Measurements from ENCODE around the gene MRPL58. TPM values are rescaled to one million over a fixed set of nuclear protein-coding genes. Genes with fewer than 3 reads are reported as not detected.
A peak's percentile ranks its signal among the peaks of the same experiment; 100 is the strongest.
"Not testable (repeated sequence)": the region's sequence is repeated elsewhere in the genome, so short reads cannot be mapped to it uniquely, and the experiment has no call there.

MRPL58 gene
- 10 to 100 TPM; 22.4 to 73.0 (median 45.7) TPM for polyA plus RNA-seq
- long read RNA-seq, donor 1 = 0 reads
- long read RNA-seq, donor 2, transcript MRPL58-201 (6 exons, 890 nt) = major isoform, 5 of 7 reads
- long read RNA-seq, donor 2, partial matches to known transcripts = 0 of 7 reads
- long read RNA-seq, donor 2, other reads (novel, unspliced or antisense) = 0 of 7 reads
- long read RNA-seq, donor 3, partial matches to known transcripts = 7 of 11 reads
- long read RNA-seq, donor 3, other reads (novel, unspliced or antisense) = 0 of 11 reads
- long read RNA-seq, donor 4, partial matches to known transcripts = 0 of 1 reads
- long read RNA-seq, donor 4, other reads (novel, unspliced or antisense) = 0 of 1 reads
- long read RNA-seq, donor 5, partial matches to known transcripts = 0 of 5 reads
- long read RNA-seq, donor 5, other reads (novel, unspliced or antisense) = 0 of 5 reads
- long read RNA-seq, donor 6, transcript MRPL58-201 (6 exons, 890 nt) = major isoform, 5 of 6 reads
- long read RNA-seq, donor 6, partial matches to known transcripts = 0 of 6 reads
- long read RNA-seq, donor 6, other reads (novel, unspliced or antisense) = 0 of 6 reads
- long read RNA-seq, donor 7, transcript MRPL58-201 (6 exons, 890 nt) = major isoform, 18 of 19 reads
- long read RNA-seq, donor 7, partial matches to known transcripts = 0 of 19 reads
- long read RNA-seq, donor 7, other reads (novel, unspliced or antisense) = 0 of 19 reads
- long read RNA-seq, donor 8, partial matches to known transcripts = 0 of 4 reads
- long read RNA-seq, donor 8, other reads (novel, unspliced or antisense) = 0 of 4 reads
- long read RNA-seq, donor 9, partial matches to known transcripts = 0 of 1 reads
- long read RNA-seq, donor 9, other reads (novel, unspliced or antisense) = 0 of 1 reads
- long read RNA-seq, donor 10, partial matches to known transcripts = 0 of 4 reads
- long read RNA-seq, donor 10, other reads (novel, unspliced or antisense) = 0 of 4 reads

- no peaks in the 10 kb centered on the region for H3K27me3 ChIP-seq (ENCODE audit: control insufficient read depth in 3 of 3, insufficient read depth in 3 of 3, low read length in 3 of 3)
- WGBS, 3 donors = 0 to 2% (median 1%) methylated on average over 57 to 63 of the region's 63 CpGs
- H3K9me3 ChIP-seq (ENCODE audit: control insufficient read depth in 2 of 2, insufficient read depth in 1 of 2, low read depth in 1 of 2, low read length in 1 of 2) = no peaks in the 10 kb centered on the region
- peaks cover 3 to 15% (median 5%) of the 10 kb centered on the region in 3 donors for H3K4me1 ChIP-seq (ENCODE audit: control insufficient read depth in 3 of 3, insufficient read depth in 2 of 3, low read depth in 1 of 3, low read length in 2 of 3)
- no peak for FAIRE-seq
- peaks cover 0 to 17% (median 0%) of the 10 kb centered on the region in 3 donors for H3K36me3 ChIP-seq (ENCODE audit: control insufficient read depth in 3 of 3, insufficient read depth in 2 of 3, low read depth in 1 of 3, low read length in 3 of 3)
- peak; percentile 76 to 93 for DNase-seq
- H3K27ac ChIP-seq (ENCODE audit: low read depth in 1 of 3, low read length in 2 of 3) = peak within 1 kb of the TSS; percentile 27 to 93 (median 87)
- H3K4me3 ChIP-seq (ENCODE audit: low read depth in 1 of 3, low read length in 3 of 3) = peak within 1 kb of the TSS; percentile 44 to 93 (median 85)
These were observed at the start of gene MRPL58 for GRCh38 chr17:75012346-75013091. MRPL58 (plus strand) TSS chr17:75012670; CDS start chr17:75012687, 17 bp downstream.

DNA sequence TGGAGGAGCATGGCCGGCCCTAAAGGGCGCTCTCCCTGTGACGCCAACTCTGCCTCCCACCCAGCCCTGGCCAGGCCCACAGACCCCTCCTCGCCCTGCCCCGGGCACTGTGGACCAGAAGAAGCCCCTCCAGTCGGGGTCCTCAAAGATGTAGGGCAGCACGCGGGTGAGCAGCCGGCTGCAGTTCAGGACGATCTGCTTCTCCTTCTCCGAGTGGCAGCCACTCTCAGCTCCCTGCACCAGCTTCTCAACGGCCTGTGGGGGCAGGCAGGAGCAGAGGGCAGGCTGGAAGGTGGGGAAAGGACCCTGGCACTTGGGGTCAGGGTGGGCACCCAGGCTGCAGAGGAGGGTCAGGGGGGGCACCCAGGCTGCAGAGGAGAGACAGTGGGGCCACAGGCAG, 48.8 kb upstream of the MRPL58 start:
- no peak for DNase-seq
- H3K9me3 ChIP-seq (ENCODE audit: control insufficient read depth in 2 of 2, insufficient read depth in 1 of 2, low read depth in 1 of 2, low read length in 1 of 2) = no peaks in the 10 kb centered on the region
- peaks cover 0 to 59% (median 2%) of the 10 kb centered on the region in 3 donors for H3K36me3 ChIP-seq (ENCODE audit: control insufficient read depth in 3 of 3, insufficient read depth in 2 of 3, low read depth in 1 of 3, low read length in 3 of 3)
- no peaks in the 10 kb centered on the region for H3K27me3 ChIP-seq (ENCODE audit: control insufficient read depth in 3 of 3, insufficient read depth in 3 of 3, low read length in 3 of 3)
- FAIRE-seq = no peak
- H3K4me1 ChIP-seq (ENCODE audit: control insufficient read depth in 3 of 3, insufficient read depth in 2 of 3, low read depth in 1 of 3, low read length in 2 of 3) = peaks cover 0 to 19% (median 6%) of the 10 kb centered on the region in 3 donors
- H3K27ac ChIP-seq (ENCODE audit: low read depth in 1 of 3, low read length in 2 of 3) = no peak overlapping the region
- 64 to 75% (median 66%) methylated on average over 11 to 12 of the region's 12 CpGs for WGBS, 3 donors
- H3K4me3 ChIP-seq (ENCODE audit: low read depth in 1 of 3, low read length in 3 of 3) = no peak overlapping the region

DNA sequence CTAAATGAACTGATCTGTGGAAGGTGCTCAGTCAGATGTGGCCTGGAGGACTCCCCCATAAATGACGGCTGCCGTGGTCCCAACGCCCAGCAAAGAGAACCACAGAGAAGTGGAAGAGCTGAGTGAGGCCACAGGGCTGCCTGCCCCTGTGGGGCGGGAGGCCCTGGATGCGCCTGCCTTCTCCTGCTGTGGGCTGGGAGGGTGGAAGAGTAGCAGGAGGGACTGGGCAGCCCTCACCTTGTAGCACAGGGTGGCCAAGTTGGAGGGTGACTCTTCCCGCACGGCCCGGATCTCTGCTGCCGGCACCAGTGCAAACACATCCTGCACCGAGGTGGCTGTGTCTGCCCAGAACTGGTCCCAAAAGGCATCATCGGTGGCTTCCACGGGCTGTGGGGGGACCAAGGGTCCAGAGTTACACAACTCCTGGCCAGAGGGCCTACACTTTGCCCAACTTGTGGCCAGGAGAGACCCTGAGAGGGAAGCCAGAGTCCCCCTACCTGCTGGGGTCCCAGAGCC, 48.2 kb upstream of the MRPL58 start:
- no peak for FAIRE-seq
- no peak overlapping the region for H3K4me3 ChIP-seq (ENCODE audit: low read depth in 1 of 3, low read length in 3 of 3)
- H3K27ac ChIP-seq (ENCODE audit: low read depth in 1 of 3, low read length in 2 of 3) = no peak overlapping the region
- DNase-seq = no peak
- 81 to 89% (median 84%) methylated on average over 12 of the region's 12 CpGs for WGBS, 3 donors
- H3K4me1 ChIP-seq (ENCODE audit: control insufficient read depth in 3 of 3, insufficient read depth in 2 of 3, low read depth in 1 of 3, low read length in 2 of 3) = peaks cover 0 to 21% (median 6%) of the 10 kb centered on the region in 3 donors
- no peaks in the 10 kb centered on the region for H3K27me3 ChIP-seq (ENCODE audit: control insufficient read depth in 3 of 3, insufficient read depth in 3 of 3, low read length in 3 of 3)
- H3K9me3 ChIP-seq (ENCODE audit: control insufficient read depth in 2 of 2, insufficient read depth in 1 of 2, low read depth in 1 of 2, low read length in 1 of 2) = no peaks in the 10 kb centered on the region
- peaks cover 0 to 53% (median 2%) of the 10 kb centered on the region in 3 donors for H3K36me3 ChIP-seq (ENCODE audit: control insufficient read depth in 3 of 3, insufficient read depth in 2 of 3, low read depth in 1 of 3, low read length in 3 of 3)

DNA sequence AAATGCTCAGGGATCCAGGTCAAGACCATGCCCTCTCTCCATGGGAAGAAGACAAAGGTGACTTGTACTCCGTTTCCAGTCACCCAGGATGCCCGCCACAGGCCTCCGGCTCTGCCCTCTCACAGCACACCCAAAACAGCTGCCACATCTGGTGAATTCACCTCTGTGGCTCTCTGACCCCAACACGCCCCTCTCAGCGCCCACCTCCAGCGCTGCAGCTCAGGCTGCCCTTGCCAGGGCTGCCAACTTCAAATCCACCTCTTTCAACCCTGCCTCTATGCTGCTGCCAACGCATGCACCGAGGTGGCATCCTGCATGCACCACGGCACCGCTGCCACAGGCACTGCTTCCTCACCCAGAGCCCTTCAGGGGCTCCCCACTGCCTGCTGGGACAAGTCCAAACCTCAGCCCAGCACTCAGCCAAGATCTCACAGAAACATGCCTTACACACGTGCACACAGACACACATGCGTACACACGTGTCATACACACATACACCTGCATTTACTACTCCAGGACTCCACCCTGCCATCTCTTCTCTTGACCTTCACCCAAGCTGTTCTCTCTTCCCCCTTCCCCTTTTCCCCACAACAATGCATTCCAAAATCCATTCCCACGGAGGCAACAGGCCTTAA, 47.4 kb upstream of the MRPL58 start:
- DNase-seq (no peak), FAIRE-seq (no peak)
- Histone ChIP-seq H3K36me3 (ENCODE audit: control insufficient read depth in 3 of 3, insufficient read depth in 2 of 3, low read depth in 1 of 3, low read length in 3 of 3) (peaks cover 0 to 46% (median 2%) of the 10 kb centered on the region in 3 donors), H3K27ac (ENCODE audit: low read depth in 1 of 3, low read length in 2 of 3) (no peak overlapping the region), H3K9me3 (ENCODE audit: control insufficient read depth in 2 of 2, insufficient read depth in 1 of 2, low read depth in 1 of 2, low read length in 1 of 2) (no peaks in the 10 kb centered on the region), H3K4me1 (ENCODE audit: control insufficient read depth in 3 of 3, insufficient read depth in 2 of 3, low read depth in 1 of 3, low read length in 2 of 3) (peaks cover 0 to 21% (median 6%) of the 10 kb centered on the region in 3 donors), H3K27me3 (ENCODE audit: control insufficient read depth in 3 of 3, insufficient read depth in 3 of 3, low read length in 3 of 3) (no peaks in the 10 kb centered on the region), H3K4me3 (ENCODE audit: low read depth in 1 of 3, low read length in 3 of 3) (no peak overlapping the region)
- WGBS, 3 donors = 67 to 77% (median 68%) methylated on average over 14 of the region's 14 CpGs

- Histone ChIP-seq H3K27ac (ENCODE audit: low read depth in 1 of 3, low read length in 2 of 3) (peak overlapping the region in 2 of 3 donors; percentile 30 to 68), H3K4me3 (ENCODE audit: low read depth in 1 of 3, low read length in 3 of 3) (no peak overlapping the region), H3K36me3 (ENCODE audit: control insufficient read depth in 3 of 3, insufficient read depth in 2 of 3, low read depth in 1 of 3, low read length in 3 of 3) (peaks cover 0 to 22% (median 0%) of the 10 kb centered on the region in 3 donors), H3K27me3 (ENCODE audit: control insufficient read depth in 3 of 3, insufficient read depth in 3 of 3, low read length in 3 of 3) (peaks cover 0 to 13% (median 0%) of the 10 kb centered on the region in 3 donors), H3K4me1 (ENCODE audit: control insufficient read depth in 3 of 3, insufficient read depth in 2 of 3, low read depth in 1 of 3, low read length in 2 of 3) (peaks cover 0 to 32% (median 6%) of the 10 kb centered on the region in 3 donors), H3K9me3 (ENCODE audit: control insufficient read depth in 2 of 2, insufficient read depth in 1 of 2, low read depth in 1 of 2, low read length in 1 of 2) (no peaks in the 10 kb centered on the region)
- 17 to 56% (median 36%) methylated on average over 5 of the region's 5 CpGs for WGBS, 3 donors
- FAIRE-seq = no peak
- DNase-seq = peak; percentile 44 to 80
These were observed 44.1 kb upstream of the MRPL58 start for GRCh38 chr17:74968361-74968780.

DNA sequence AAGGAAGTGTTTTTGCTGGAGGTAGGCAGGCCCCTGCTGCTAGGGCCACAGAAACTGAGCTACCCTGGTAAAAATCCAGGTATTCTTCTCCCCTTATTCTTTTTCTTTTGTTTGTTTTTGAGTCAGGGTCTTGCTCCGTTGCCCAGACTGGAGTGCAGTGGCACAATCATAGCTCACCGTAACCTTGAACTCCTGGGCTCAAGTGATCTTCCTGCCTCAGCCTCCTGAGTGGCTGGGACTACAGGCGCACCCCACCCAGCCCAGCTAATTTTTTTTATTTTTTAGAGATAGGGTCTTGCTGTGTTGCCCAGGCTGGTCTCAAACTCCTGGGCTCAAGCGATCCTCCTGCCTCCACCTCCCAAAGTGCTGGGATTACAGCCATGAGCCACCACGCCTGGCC, 43.0 kb upstream of the MRPL58 start:
- Histone ChIP-seq H3K4me1 (ENCODE audit: control insufficient read depth in 3 of 3, insufficient read depth in 2 of 3, low read depth in 1 of 3, low read length in 2 of 3) (peaks cover 0 to 39% (median 6%) of the 10 kb centered on the region in 3 donors), H3K36me3 (ENCODE audit: control insufficient read depth in 3 of 3, insufficient read depth in 2 of 3, low read depth in 1 of 3, low read length in 3 of 3) (peaks cover 0 to 12% (median 0%) of the 10 kb centered on the region in 3 donors), H3K27me3 (ENCODE audit: control insufficient read depth in 3 of 3, insufficient read depth in 3 of 3, low read length in 3 of 3) (peaks cover 0 to 14% (median 0%) of the 10 kb centered on the region in 3 donors)
- H3K27ac ChIP-seq (ENCODE audit: low read depth in 1 of 3, low read length in 2 of 3); DNase-seq; H3K9me3 ChIP-seq (ENCODE audit: control insufficient read depth in 2 of 2, insufficient read depth in 1 of 2, low read depth in 1 of 2, low read length in 1 of 2); FAIRE-seq; H3K4me3 ChIP-seq (ENCODE audit: low read depth in 1 of 3, low read length in 3 of 3): not testable (repeated sequence)
- WGBS, 3 donors = 82 to 91% (median 89%) methylated on average over 5 of the region's 5 CpGs

- FAIRE-seq (no peak), DNase-seq (no peak)
- Histone ChIP-seq H3K9me3 (ENCODE audit: control insufficient read depth in 2 of 2, insufficient read depth in 1 of 2, low read depth in 1 of 2, low read length in 1 of 2) (no peaks in the 10 kb centered on the region), H3K4me1 (ENCODE audit: control insufficient read depth in 3 of 3, insufficient read depth in 2 of 3, low read depth in 1 of 3, low read length in 2 of 3) (peaks cover 0 to 44% (median 6%) of the 10 kb centered on the region in 3 donors), H3K27ac (ENCODE audit: low read depth in 1 of 3, low read length in 2 of 3) (peak overlapping the region in 2 of 3 donors; percentile 70 to 84), H3K36me3 (ENCODE audit: control insufficient read depth in 3 of 3, insufficient read depth in 2 of 3, low read depth in 1 of 3, low read length in 3 of 3) (peaks cover 0 to 6% (median 0%) of the 10 kb centered on the region in 3 donors), H3K4me3 (ENCODE audit: low read depth in 1 of 3, low read length in 3 of 3) (no peak overlapping the region), H3K27me3 (ENCODE audit: control insufficient read depth in 3 of 3, insufficient read depth in 3 of 3, low read length in 3 of 3) (peaks cover 0 to 14% (median 0%) of the 10 kb centered on the region in 3 donors)
- WGBS, 3 donors = 57 to 64% (median 61%) methylated on average over 3 of the region's 3 CpGs
These were observed 42.1 kb upstream of the MRPL58 start for GRCh38 chr17:74970395-74970794.
